Nephron (organoid): ENCODE data around the gene HYCC2.

Experiments
- H3K27ac Mint-ChIP-seq, 3 experiments: 2 replicates each; pipeline ENCODE4 v1.8.0; 2020; ENCODE audit warnings: mixed read lengths in 3 of 3, mild to moderate bottlenecking in 2 of 3, moderate library complexity in 1 of 3
- H3K27me3 Mint-ChIP-seq: 2 replicates; pipeline ENCODE4 v1.8.0; 2021; ENCODE audit warnings: low read depth, mild to moderate bottlenecking, moderate library complexity, mixed read lengths
- H3K36me3 Mint-ChIP-seq: 2 replicates; pipeline ENCODE4 v1.8.0; 2020; ENCODE audit warnings: low read depth, mixed read lengths
- H3K4me1 Mint-ChIP-seq: 2 replicates; pipeline ENCODE4 v1.8.0; 2020; ENCODE audit warnings: mixed read lengths
- H3K4me3 Mint-ChIP-seq, 3 experiments: 2 replicates each; pipeline ENCODE4 v1.8.0; 2020; ENCODE audit warnings: mild to moderate bottlenecking in 3 of 3, mixed read lengths in 3 of 3, moderate library complexity in 2 of 3
- H3K9me3 Mint-ChIP-seq: 2 replicates; pipeline ENCODE4 v1.8.0; 2020; ENCODE audit warnings: mixed read lengths
- TF ChIP-seq, protein P1 (sequence below), 3 experiments: fragments of 200-600 bp; sonication (generic); IDR thresholded peaks; one replicate each; pipeline ENCODE4 v1.5.0; 2021; ENCODE audit warnings: antibody characterized with exemption in 3 of 3; ENCODE audit not compliant: unreplicated experiment in 3 of 3

The HYCC2 gene

DNA sequence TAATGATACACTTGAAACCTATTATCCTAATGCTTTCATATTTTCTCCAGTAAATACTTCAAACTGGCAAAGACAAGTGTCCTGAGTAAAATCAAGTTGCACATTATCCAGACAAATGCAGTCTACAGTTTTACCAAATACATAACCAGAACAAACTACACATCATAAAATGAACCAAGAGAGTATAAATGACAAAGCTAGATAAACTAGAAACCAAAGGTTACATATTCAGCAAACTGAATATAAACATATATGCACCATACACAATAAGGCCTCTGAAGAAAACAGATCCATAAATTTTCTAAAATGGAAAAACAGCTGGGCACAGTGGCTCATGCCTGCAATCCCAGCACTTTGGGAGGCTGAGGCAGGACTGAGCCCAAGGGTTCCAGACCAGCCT lies 47.0 kb downstream of the HYCC2 start:
- TF ChIP-seq, protein P1, sequence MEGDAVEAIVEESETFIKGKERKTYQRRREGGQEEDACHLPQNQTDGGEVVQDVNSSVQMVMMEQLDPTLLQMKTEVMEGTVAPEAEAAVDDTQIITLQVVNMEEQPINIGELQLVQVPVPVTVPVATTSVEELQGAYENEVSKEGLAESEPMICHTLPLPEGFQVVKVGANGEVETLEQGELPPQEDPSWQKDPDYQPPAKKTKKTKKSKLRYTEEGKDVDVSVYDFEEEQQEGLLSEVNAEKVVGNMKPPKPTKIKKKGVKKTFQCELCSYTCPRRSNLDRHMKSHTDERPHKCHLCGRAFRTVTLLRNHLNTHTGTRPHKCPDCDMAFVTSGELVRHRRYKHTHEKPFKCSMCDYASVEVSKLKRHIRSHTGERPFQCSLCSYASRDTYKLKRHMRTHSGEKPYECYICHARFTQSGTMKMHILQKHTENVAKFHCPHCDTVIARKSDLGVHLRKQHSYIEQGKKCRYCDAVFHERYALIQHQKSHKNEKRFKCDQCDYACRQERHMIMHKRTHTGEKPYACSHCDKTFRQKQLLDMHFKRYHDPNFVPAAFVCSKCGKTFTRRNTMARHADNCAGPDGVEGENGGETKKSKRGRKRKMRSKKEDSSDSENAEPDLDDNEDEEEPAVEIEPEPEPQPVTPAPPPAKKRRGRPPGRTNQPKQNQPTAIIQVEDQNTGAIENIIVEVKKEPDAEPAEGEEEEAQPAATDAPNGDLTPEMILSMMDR (IDR thresholded peaks at IDR 0.05; ENCODE audit: unreplicated experiment in 3 of 3) = no peak

GRCh38 chr2:201021914-201022313 lies 49.6 kb downstream of the HYCC2 start:
- TF ChIP-seq, protein P1 (IDR thresholded peaks at IDR 0.05; ENCODE audit: unreplicated experiment in 3 of 3) = no peak
- Mint-ChIP-seq H3K4me1 (no peaks in the 10 kb centered on the region), H3K4me3 (no peak overlapping the region), H3K27me3 (no peaks in the 10 kb centered on the region), H3K9me3 (peaks cover 6% of the 10 kb centered on the region), H3K36me3 (peaks cover 35% of the 10 kb centered on the region), H3K27ac (no peak overlapping the region)

More for the DNA sequence above, 47.0 kb downstream of the HYCC2 start:
- H3K4me3 Mint-ChIP-seq = no peak overlapping the region
- H3K4me1 Mint-ChIP-seq = no peaks in the 10 kb centered on the region
- peaks cover 54% of the 10 kb centered on the region for H3K36me3 Mint-ChIP-seq
- H3K27me3 Mint-ChIP-seq = no peaks in the 10 kb centered on the region
- peaks cover 17% of the 10 kb centered on the region for H3K9me3 Mint-ChIP-seq
- H3K27ac Mint-ChIP-seq = no peak overlapping the region
